CD4-positive, CD25-positive, alpha-beta regulatory T cell (primary cell): ENCODE data around the gene TLX1. TPM values are rescaled to one million over a fixed set of nuclear protein-coding genes. Genes with fewer than 3 reads are reported as not detected.
A peak's percentile ranks its signal among the peaks of the same experiment; 100 is the strongest.

Source experiments
- ATAC-seq, 2 donors: fragments of 150-1000 bp; cut with Tn5 transposase; one replicate each; pipeline ENCODE4 v1.10.0; 2021; ENCODE audit warnings: low read depth in 2 of 2, moderate number of reproducible peaks in 2 of 2, moderate library complexity in 1 of 2
- DNase-seq, 3 donors: peaks; one replicate each; pipeline versions ENCODE4 v3.0.0 to v3.0.0-alpha.2; 2012 to 2022; ENCODE audit warnings: mixed read lengths in 1 of 3
- H3K27ac ChIP-seq: one replicate; pipeline ENCODE4 v1.7.0; 2013; ENCODE audit warnings: mild to moderate bottlenecking, low read length; ENCODE audit not compliant: insufficient read depth, poor library complexity, severe bottlenecking
- H3K27me3 ChIP-seq: one replicate; pipeline ENCODE4 v1.7.0; 2013; ENCODE audit warnings: low read length; ENCODE audit not compliant: control insufficient read depth, insufficient read depth
- H3K36me3 ChIP-seq: one replicate; pipeline ENCODE4 v1.7.0; 2013; ENCODE audit warnings: mild to moderate bottlenecking, low read length, moderate library complexity; ENCODE audit not compliant: control insufficient read depth, insufficient read depth
- H3K4me1 ChIP-seq: 2 replicates; pipeline ENCODE4 v1.7.0; 2013; ENCODE audit warnings: mild to moderate bottlenecking, low read length; ENCODE audit not compliant: insufficient read depth, control insufficient read depth, poor library complexity, severe bottlenecking
- H3K4me3 ChIP-seq: one replicate; pipeline ENCODE4 v1.7.0; 2013; ENCODE audit warnings: low read depth, mild to moderate bottlenecking, low read length, moderate library complexity
- H3K9me3 ChIP-seq, 2 experiments: 1 replicate in 1 of 2; 2 replicates in 1 of 2; pipeline ENCODE4 v1.7.0; 2013; ENCODE audit warnings: low read length in 2 of 2, mild to moderate bottlenecking in 1 of 2, moderate library complexity in 1 of 2; ENCODE audit not compliant: control insufficient read depth in 2 of 2
- H3K27ac Mint-ChIP-seq, 3 donors: one replicate each; pipeline ENCODE4 v1.8.0; 2020 to 2022; ENCODE audit warnings: mild to moderate bottlenecking in 3 of 3, mixed read lengths in 3 of 3, moderate library complexity in 2 of 3
- H3K27me3 Mint-ChIP-seq: one replicate; pipeline ENCODE4 v1.8.0; 2022; ENCODE audit warnings: mild to moderate bottlenecking, mixed read lengths
- H3K36me3 Mint-ChIP-seq: one replicate; pipeline ENCODE4 v1.8.0; 2020; ENCODE audit warnings: mixed read lengths
- H3K4me1 Mint-ChIP-seq, 4 donors: one replicate each; pipeline ENCODE4 v1.8.0; 2020 to 2022; ENCODE audit warnings: mixed read lengths in 4 of 4, mild to moderate bottlenecking in 1 of 4
- H3K4me3 Mint-ChIP-seq, 4 donors: one replicate each; pipeline ENCODE4 v1.8.0; 2020 to 2022; ENCODE audit warnings: mild to moderate bottlenecking in 4 of 4, mixed read lengths in 4 of 4, moderate library complexity in 3 of 4
- H3K9me3 Mint-ChIP-seq, 7 donors: one replicate each; pipeline ENCODE4 v1.8.0; 2020 to 2022; ENCODE audit warnings: mixed read lengths in 7 of 7, mild to moderate bottlenecking in 3 of 7, moderate library complexity in 2 of 7
- polyA plus RNA-seq, 4 donors: library from polyadenylated mRNA; unstranded; fragments of 300-500 nt; fragmentation: Illumina TruSeq; gene quantifications; one replicate each; pipeline ENCODE4 v1.2.3, GENCODE V29; 2021
- total RNA-seq: library from RNA; stranded (reverse); gene quantifications from one replicate; pipeline ENCODE4 v1.2.3, GENCODE V29; 2022

The TLX1 gene
- total and polyA plus RNA-seq, 5 donors from 2014 or later, result not detected

- ATAC-seq, result peak in 1 of 2 donors; percentile 15
- Histone ChIP-seq H3K27ac (no peak overlapping the region), H3K27me3 (peaks cover 31% of the 10 kb centered on the region), H3K4me1 (peaks cover 46% of the 10 kb centered on the region), H3K9me3 (no peaks in the 10 kb centered on the region), H3K4me3 (no peak overlapping the region), H3K36me3 (no peaks in the 10 kb centered on the region)
- peaks cover 0 to 5% (median 0%) of the 10 kb centered on the region in 7 donors for H3K9me3 Mint-ChIP-seq
- DNase-seq, result no peak
- H3K27me3 Mint-ChIP-seq, result peaks cover 84% of the 10 kb centered on the region
- peaks cover 0 to 41% (median 17%) of the 10 kb centered on the region in 4 donors for H3K4me1 Mint-ChIP-seq
- peak overlapping the region; percentile 16 to 84 (median 63) for H3K4me3 Mint-ChIP-seq
- no peaks in the 10 kb centered on the region for H3K36me3 Mint-ChIP-seq
- H3K27ac Mint-ChIP-seq, result no peak overlapping the region
These were observed 999 bp downstream of the TLX1 start for GRCh38 chr10:101131962-101132635.

- peaks cover 47% of the 10 kb centered on the region for H3K4me1 ChIP-seq
- no peak overlapping the region for H3K27ac ChIP-seq
- Mint-ChIP-seq H3K4me1 (peaks cover 0 to 46% (median 19%) of the 10 kb centered on the region in 4 donors), H3K9me3 (peaks cover 0 to 5% (median 0%) of the 10 kb centered on the region in 7 donors), H3K27ac (no peak overlapping the region), H3K27me3 (peaks cover 87% of the 10 kb centered on the region), H3K4me3 (peak overlapping the region in 3 of 4 donors; percentile 53 to 74 (median 73)), H3K36me3 (no peaks in the 10 kb centered on the region)
- no peaks in the 10 kb centered on the region for H3K9me3 ChIP-seq
- no peak overlapping the region for H3K4me3 ChIP-seq
- no peaks in the 10 kb centered on the region for H3K36me3 ChIP-seq
- no peak for DNase-seq
- no peak for ATAC-seq
- H3K27me3 ChIP-seq, result peaks cover 34% of the 10 kb centered on the region
These were observed 1.8 kb downstream of the TLX1 start for GRCh38 chr10:101132636-101133473.

DNA sequence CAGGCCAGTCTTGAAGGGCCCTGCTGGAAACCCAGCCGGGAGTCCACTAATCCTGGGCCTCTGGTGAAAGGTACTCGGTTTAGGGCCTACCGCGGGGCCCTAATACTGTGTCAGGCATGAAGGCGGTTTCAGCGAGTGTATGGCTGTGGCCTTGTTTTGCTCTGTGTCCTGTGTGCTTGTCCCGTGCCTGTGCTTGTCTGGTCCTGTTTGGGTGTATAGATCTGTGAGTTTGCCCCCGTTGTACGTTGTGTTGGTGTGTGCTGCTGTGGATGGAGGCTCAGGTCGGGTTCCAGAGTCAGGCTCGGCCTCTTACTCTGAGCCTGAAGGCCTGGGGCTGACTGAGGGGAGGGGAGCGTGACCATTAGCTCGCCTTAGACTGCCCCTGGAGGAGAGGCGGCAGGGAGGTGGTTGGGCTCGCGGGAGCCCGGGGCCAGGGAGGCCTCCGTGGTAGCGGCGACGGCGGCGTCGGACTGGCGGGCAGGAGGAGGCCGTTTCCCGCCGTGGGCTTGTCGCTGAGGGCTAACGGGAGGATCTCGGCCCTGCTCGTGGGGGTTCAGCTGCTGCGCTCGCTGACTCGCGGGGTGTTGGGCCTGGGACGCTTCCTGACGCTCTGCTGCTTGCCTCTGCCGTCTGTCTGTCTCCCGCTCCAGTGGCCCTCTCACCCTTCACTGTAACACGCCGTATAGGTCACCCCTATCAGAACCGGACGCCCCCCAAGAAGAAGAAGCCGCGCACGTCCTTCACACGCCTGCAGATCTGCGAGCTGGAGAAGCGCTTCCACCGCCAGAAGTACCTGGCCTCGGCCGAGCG lies 2.6 kb downstream of the TLX1 start:
- Mint-ChIP-seq H3K4me1 (peaks cover 0 to 53% (median 25%) of the 10 kb centered on the region in 4 donors), H3K36me3 (no peaks in the 10 kb centered on the region), H3K9me3 (peaks cover 0 to 5% (median 0%) of the 10 kb centered on the region in 7 donors), H3K4me3 (peak overlapping the region in 3 of 4 donors; percentile 60 to 74 (median 68)), H3K27me3 (peaks cover 87% of the 10 kb centered on the region), H3K27ac (no peak overlapping the region)
- no peak overlapping the region for H3K4me3 ChIP-seq
- no peaks in the 10 kb centered on the region for H3K36me3 ChIP-seq
- DNase-seq, result no peak
- H3K27me3 ChIP-seq, result peaks cover 36% of the 10 kb centered on the region
- H3K27ac ChIP-seq, result no peak overlapping the region
- H3K4me1 ChIP-seq, result peaks cover 47% of the 10 kb centered on the region
- no peaks in the 10 kb centered on the region for H3K9me3 ChIP-seq
- no peak for ATAC-seq

GRCh38 chr10:101134299-101135127 lies 3.4 kb downstream of the TLX1 start:
- Mint-ChIP-seq H3K9me3 (peaks cover 0 to 2% (median 0%) of the 10 kb centered on the region in 7 donors), H3K27ac (no peak overlapping the region), H3K27me3 (peaks cover 87% of the 10 kb centered on the region), H3K36me3 (no peaks in the 10 kb centered on the region), H3K4me1 (peaks cover 0 to 61% (median 26%) of the 10 kb centered on the region in 4 donors), H3K4me3 (peak overlapping the region in 2 of 4 donors; percentile 60 to 62)
- peaks cover 35% of the 10 kb centered on the region for H3K27me3 ChIP-seq
- no peak for DNase-seq
- no peaks in the 10 kb centered on the region for H3K36me3 ChIP-seq
- no peak overlapping the region for H3K27ac ChIP-seq
- H3K4me1 ChIP-seq, result peaks cover 47% of the 10 kb centered on the region
- H3K4me3 ChIP-seq, result no peak overlapping the region
- ATAC-seq, result no peak
- H3K9me3 ChIP-seq, result no peaks in the 10 kb centered on the region

DNA sequence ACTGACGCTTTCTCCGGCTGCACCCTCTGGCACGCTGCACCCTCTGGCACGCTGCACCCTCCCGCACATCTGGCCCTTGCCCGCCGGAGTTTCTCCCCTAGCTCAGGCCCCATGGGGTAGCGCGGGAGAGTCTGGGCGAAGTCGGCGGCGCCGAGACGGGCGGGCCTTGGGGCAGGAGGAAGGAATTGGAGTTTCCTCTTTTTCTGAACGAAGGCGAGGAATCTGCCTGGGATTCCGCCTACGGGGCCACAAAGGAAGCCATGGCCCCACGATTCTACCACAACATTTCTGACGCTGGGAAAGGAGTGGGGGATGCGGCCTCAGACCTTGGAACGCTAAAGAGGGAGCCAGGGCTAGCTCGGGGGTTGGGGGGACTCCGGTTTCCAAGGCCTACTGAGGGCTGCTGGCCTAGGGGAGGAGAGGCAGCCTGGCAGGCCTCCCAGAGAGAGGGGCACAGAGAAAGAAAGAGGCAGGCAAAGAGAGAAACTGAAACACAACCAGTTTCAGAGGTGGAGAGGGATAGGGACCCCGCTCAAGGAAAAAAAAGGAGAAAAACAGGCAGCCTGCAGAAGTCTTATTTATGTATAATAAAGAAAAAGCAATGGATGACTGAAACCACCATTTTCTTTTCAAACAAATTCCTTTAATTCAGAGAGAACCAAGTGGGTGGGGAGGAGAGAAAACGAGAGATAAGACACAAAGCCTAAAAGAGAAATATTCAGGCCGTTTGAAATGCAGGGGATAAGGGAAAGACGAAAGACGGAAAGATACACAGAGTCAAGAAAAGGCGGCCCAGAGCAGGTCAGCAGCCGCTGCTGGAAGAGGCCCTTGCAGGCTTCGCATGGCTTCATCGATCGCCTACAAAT lies 4.3 kb downstream of the TLX1 start:
- Mint-ChIP-seq H3K4me3 (peak overlapping the region in 2 of 4 donors; percentile 18 to 62), H3K27ac (peak overlapping the region in 1 of 3 donors; percentile 43), H3K9me3 (peaks cover 0 to 2% (median 0%) of the 10 kb centered on the region in 7 donors), H3K4me1 (peaks cover 0 to 68% (median 26%) of the 10 kb centered on the region in 4 donors), H3K36me3 (no peaks in the 10 kb centered on the region), H3K27me3 (peaks cover 84% of the 10 kb centered on the region)
- Histone ChIP-seq H3K9me3 (no peaks in the 10 kb centered on the region), H3K27me3 (peaks cover 27% of the 10 kb centered on the region), H3K4me3 (no peak overlapping the region), H3K27ac (no peak overlapping the region), H3K4me1 (peaks cover 52% of the 10 kb centered on the region), H3K36me3 (no peaks in the 10 kb centered on the region)
- DNase-seq, result no peak
- no peak for ATAC-seq

DNA sequence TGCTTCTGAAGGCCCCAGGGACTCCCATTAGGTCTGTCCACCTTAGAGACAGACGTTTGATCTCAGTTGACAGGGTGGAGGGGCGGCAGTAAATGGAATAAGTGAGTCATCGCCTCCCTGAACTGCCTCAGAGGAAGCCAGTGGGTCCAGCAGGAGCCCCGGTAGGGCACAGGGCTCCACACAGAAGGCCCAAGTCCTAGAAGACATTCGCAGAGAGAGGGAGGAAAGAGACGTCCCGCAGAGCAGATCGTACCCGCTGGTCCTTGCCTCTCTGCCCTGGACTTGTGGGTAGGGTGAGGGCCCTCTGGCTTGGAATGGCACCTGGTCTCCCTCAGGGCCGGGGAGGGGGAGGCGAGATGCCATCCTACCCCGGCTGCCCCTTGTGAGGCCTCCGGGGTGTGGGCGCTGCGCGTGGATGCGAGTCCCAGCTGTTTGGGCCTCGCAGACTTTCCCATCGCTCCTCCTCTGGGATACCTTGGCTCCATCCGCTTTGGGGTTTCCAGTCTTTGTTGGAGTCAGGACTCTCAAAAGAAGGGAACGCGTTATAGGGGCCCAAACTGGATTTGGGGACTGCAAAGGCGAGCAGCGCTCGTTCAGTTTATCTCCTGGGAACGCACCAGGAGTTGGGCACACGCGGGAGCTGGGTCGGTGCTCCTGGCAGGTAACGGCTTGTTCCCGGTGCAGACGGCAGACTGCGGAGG lies 5.1 kb downstream of the TLX1 start:
- Histone ChIP-seq H3K4me1 (peaks cover 50% of the 10 kb centered on the region), H3K9me3 (no peaks in the 10 kb centered on the region), H3K27ac (no peak overlapping the region), H3K27me3 (peaks cover 21% of the 10 kb centered on the region), H3K36me3 (no peaks in the 10 kb centered on the region), H3K4me3 (no peak overlapping the region)
- DNase-seq (no peak), ATAC-seq (no peak)
- H3K36me3 Mint-ChIP-seq, result no peaks in the 10 kb centered on the region
- H3K4me1 Mint-ChIP-seq, result peaks cover 0 to 71% (median 26%) of the 10 kb centered on the region in 4 donors
- peak overlapping the region in 1 of 3 donors; percentile 43 for H3K27ac Mint-ChIP-seq
- H3K27me3 Mint-ChIP-seq, result peaks cover 84% of the 10 kb centered on the region
- H3K9me3 Mint-ChIP-seq, result peaks cover 0 to 2% (median 0%) of the 10 kb centered on the region in 7 donors
- no peak overlapping the region for H3K4me3 Mint-ChIP-seq
